Gastrocnemius medialis (tissue), 4 donors: Measurements from ENCODE around the gene ISCA2. TPM values are rescaled to one million over a fixed set of nuclear protein-coding genes. Genes with fewer than 3 reads are reported as not detected.

Experiments
- ATAC-seq, 2 donors: fragments of 150-250 bp; one replicate each; pipeline ENCODE4 v1.9.1; 2016
- DNase-seq, 2 donors: peaks; one replicate each; pipeline ENCODE4 v3.0.0-alpha.2; 2019
- H3K27ac ChIP-seq, 4 donors: fragments of 200-600 bp; sonication (generic); 1 replicate in 1 of 4; 2 replicates in 3 of 4; pipeline ENCODE4 v1.5.1; 2016 to 2018; ENCODE audit warnings: mild to moderate bottlenecking in 2 of 4, moderate library complexity in 1 of 4
- H3K27me3 ChIP-seq, 3 donors: fragments of 200-600 bp; sonication (generic) in 2 of 3; 1 replicate in 1 of 3; 2 replicates in 2 of 3; pipeline versions ENCODE4 v1.5.1 to v1.6.0; 2016 to 2019; ENCODE audit warnings: mild to moderate bottlenecking in 1 of 3, moderate library complexity in 1 of 3
- H3K36me3 ChIP-seq, 2 donors: fragments of 200-600 bp; sonication (generic) in 1 of 2; one replicate each; pipeline ENCODE4 v1.5.1; 2017 to 2018
- H3K4me1 ChIP-seq, 2 donors: fragments of 200-600 bp; sonication (generic) in 1 of 2; one replicate each; pipeline ENCODE4 v1.5.1; 2016 to 2017; ENCODE audit warnings: mild to moderate bottlenecking in 2 of 2
- H3K4me3 ChIP-seq, 4 donors: fragments of 200-600 bp; sonication (generic) in 3 of 4; 1 replicate in 1 of 4; 2 replicates in 3 of 4; pipeline ENCODE4 v1.5.1; 2016 to 2019; ENCODE audit warnings: mild to moderate bottlenecking in 2 of 4
- H3K9me3 ChIP-seq, 3 donors: fragments of 200-600 bp; sonication (generic) in 2 of 3; 1 replicate in 1 of 3; 2 replicates in 2 of 3; pipeline ENCODE4 v1.5.1; 2016 to 2019
- CTCF ChIP-seq, 5 experiments: fragments of 450-650 bp in 3 of 5; fragments of 200-600 bp in 2 of 5; sonication (generic) in 2 of 5; IDR thresholded peaks in 4 of 5; conservative IDR thresholded peaks in 1 of 5; 1 replicate in 4 of 5; 2 replicates in 1 of 5; pipeline ENCODE4 v1.5.1; 2016 to 2019; ENCODE audit warnings: antibody characterized with exemption in 5 of 5, mild to moderate bottlenecking in 3 of 5, moderate library complexity in 3 of 5
- POLR2A ChIP-seq, 2 donors: fragments of 450-650 bp; IDR thresholded peaks; one replicate each; pipeline ENCODE4 v1.6.1; 2017; ENCODE audit warnings: antibody characterized with exemption in 2 of 2, mild to moderate bottlenecking in 2 of 2, moderate library complexity in 2 of 2
- in situ Hi-C, 4 donors: fragments of 200-750 bp; cut with MboI; loops; one replicate each; pipeline versions ENCODE4 v1.15.0 to v1.8.0; 2017; ENCODE audit warnings: low sequenced_read_pairs in 4 of 4
- intact Hi-C: fragments of 100-400 bp; cut with DNase I; formaldehyde crosslinking; loops from one replicate; pipeline ENCODE4 v1.15.1; 2023; ENCODE audit warnings: low total_unique reads
- total RNA-seq, 4 donors: library from RNA; depleted of rRNA; stranded (reverse); fragments of >200 nt; gene quantifications; one replicate each; pipeline versions ENCODE4 v1.1.0 to v1.2.3, GENCODE V29; 2016

ISCA2 gene
- total RNA-seq, 4 donors from 2014 or later, result 9.9 to 11.6 (median 11.4) TPM

DNA sequence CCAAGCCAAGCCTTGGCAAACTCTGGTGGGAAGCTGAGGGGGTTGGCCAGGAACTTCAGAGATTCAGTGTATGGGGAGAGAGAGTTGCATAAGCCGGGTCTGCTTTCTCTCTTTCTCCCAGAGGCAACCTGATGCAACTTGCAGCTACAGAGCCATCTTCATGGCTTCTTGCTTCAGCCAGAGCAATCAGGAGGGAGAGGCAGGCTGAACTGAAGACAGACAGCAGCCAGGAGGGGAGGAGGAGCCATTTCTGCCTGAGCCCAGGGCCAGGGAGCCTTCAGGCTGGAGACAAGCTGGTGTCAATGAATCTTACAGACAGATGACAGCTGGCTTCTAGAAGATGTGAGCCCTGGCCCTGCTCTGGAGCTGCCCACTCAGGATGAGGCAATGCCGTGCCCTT, 19.2 kb upstream of the ISCA2 start:
- no peaks in the 10 kb centered on the region for H3K27me3 ChIP-seq
- H3K4me3 ChIP-seq, result no peak overlapping the region
- in situ Hi-C loops, result no loop called here
- no peaks in the 10 kb centered on the region for H3K9me3 ChIP-seq
- TF ChIP-seq CTCF (IDR thresholded peaks at IDR 0.05 in 4 of 5, conservative IDR thresholded peaks at IDR 0.05 in 1 of 5) (no peak), POLR2A (IDR thresholded peaks at IDR 0.05) (no peak)
- H3K4me1 ChIP-seq, result peaks cover 24 to 40% of the 10 kb centered on the region in 2 donors
- peaks cover 0 to 1% of the 10 kb centered on the region in 2 donors for H3K36me3 ChIP-seq
- DNase-seq, result peak; percentile 26 to 67
- intact Hi-C loops, result no loop called here
- ATAC-seq, result peak; percentile 66 to 75
- H3K27ac ChIP-seq, result peak overlapping the region in 2 of 4 donors; percentile 16 to 39

DNA sequence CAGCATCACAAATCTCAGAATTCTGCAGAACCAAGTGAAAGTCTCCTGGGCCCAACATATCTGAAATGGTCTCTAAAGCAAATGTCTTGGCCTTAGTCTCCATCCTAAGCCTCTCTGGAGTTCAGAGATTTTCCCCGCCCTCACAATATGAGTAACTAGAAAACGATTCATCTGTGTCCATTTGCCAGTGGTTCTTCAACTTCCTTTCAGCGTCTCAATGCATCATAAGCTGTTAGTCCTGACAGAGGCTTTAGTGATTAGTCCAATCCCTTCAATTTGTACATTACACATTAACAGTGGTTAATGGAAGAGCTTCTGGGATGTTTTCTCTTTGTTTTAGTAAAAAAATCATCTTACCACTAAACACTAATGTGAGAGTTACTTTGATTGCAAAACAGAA, 17.9 kb upstream of the ISCA2 start:
- no peak overlapping the region for H3K4me3 ChIP-seq
- H3K36me3 ChIP-seq, result peaks cover 0 to 14% of the 10 kb centered on the region in 2 donors
- peaks cover 24 to 31% of the 10 kb centered on the region in 2 donors for H3K4me1 ChIP-seq
- no peaks in the 10 kb centered on the region for H3K27me3 ChIP-seq
- H3K9me3 ChIP-seq, result no peaks in the 10 kb centered on the region
- H3K27ac ChIP-seq, result peak overlapping the region in 1 of 4 donors; percentile 32
- intact Hi-C loops (no loop called here), in situ Hi-C loops (loop anchor here in 1 of 4 donors (5.0 kb wide), 1 partner anchor 113 kb away; no protein-coding TSS in a partner anchor)
- TF ChIP-seq CTCF (IDR thresholded peaks at IDR 0.05 in 4 of 5, conservative IDR thresholded peaks at IDR 0.05 in 1 of 5) (no peak), POLR2A (IDR thresholded peaks at IDR 0.05) (no peak)
- DNase-seq, result no peak
- ATAC-seq, result no peak

- peak overlapping the region in 2 of 4 donors; percentile 0 to 32 for H3K27ac ChIP-seq
- H3K9me3 ChIP-seq, result no peaks in the 10 kb centered on the region
- peaks cover 24 to 31% of the 10 kb centered on the region in 2 donors for H3K4me1 ChIP-seq
- in situ Hi-C loops, result loop anchor here in 1 of 4 donors (5.0 kb wide), 1 partner anchor 114 kb away; no protein-coding TSS in a partner anchor
- H3K27me3 ChIP-seq, result no peaks in the 10 kb centered on the region
- peaks cover 0 to 18% of the 10 kb centered on the region in 2 donors for H3K36me3 ChIP-seq
- DNase-seq (no peak), ATAC-seq (peak in 1 of 2 donors; percentile 53)
- intact Hi-C loops, result no loop called here
- no peak for TF ChIP-seq CTCF (IDR thresholded peaks at IDR 0.05 in 4 of 5, conservative IDR thresholded peaks at IDR 0.05 in 1 of 5)
- no peak for TF ChIP-seq POLR2A (IDR thresholded peaks at IDR 0.05)
- no peak overlapping the region for H3K4me3 ChIP-seq
Observed at GRCh38 chr14:74476107-74476506, 17.5 kb upstream of the ISCA2 start.

- intact Hi-C loops, result no loop called here
- TF ChIP-seq CTCF (IDR thresholded peaks at IDR 0.05 in 4 of 5, conservative IDR thresholded peaks at IDR 0.05 in 1 of 5), result no peak
- no peak for TF ChIP-seq POLR2A (IDR thresholded peaks at IDR 0.05)
- H3K4me3 ChIP-seq, result no peak overlapping the region
- H3K4me1 ChIP-seq, result peaks cover 24 to 31% of the 10 kb centered on the region in 2 donors
- no peak for ATAC-seq
- no peaks in the 10 kb centered on the region for H3K9me3 ChIP-seq
- no peak for DNase-seq
- in situ Hi-C loops, result loop anchor here in 1 of 4 donors (5.0 kb wide), 1 partner anchor 114 kb away; no protein-coding TSS in a partner anchor
- no peaks in the 10 kb centered on the region for H3K27me3 ChIP-seq
- peak overlapping the region in 2 of 4 donors; percentile 0 to 32 for H3K27ac ChIP-seq
- peaks cover 0 to 23% of the 10 kb centered on the region in 2 donors for H3K36me3 ChIP-seq
Observed at GRCh38 chr14:74476607-74477006, 17.0 kb upstream of the ISCA2 start.
